Cardiac fibroblast (primary cell): Measurements from ENCODE around the gene ACTN3.
A peak's percentile ranks its signal among the peaks of the same experiment; 100 is the strongest.

Experiments
- DNase-seq, 2 donors: peaks; one replicate each; pipeline versions ENCODE4 v3.0.0 to v3.0.0-alpha.2; 2010; ENCODE audit warnings: low read depth in 2 of 2
- H3K4me3 ChIP-seq, 2 donors: replicated peaks in 1 of 2; 1 replicate in 1 of 2; 2 replicates in 1 of 2; pipeline ENCODE4 v1.5.1; 2011; ENCODE audit warnings: low read depth in 2 of 2, low read length in 2 of 2, mild to moderate bottlenecking in 2 of 2, moderate library complexity in 1 of 2
- CTCF ChIP-seq: IDR thresholded peaks from one replicate; pipeline ENCODE4 v1.5.1; 2011; ENCODE audit warnings: low read depth, mild to moderate bottlenecking, low read length, inconsistent platforms

The ACTN3 gene

DNA sequence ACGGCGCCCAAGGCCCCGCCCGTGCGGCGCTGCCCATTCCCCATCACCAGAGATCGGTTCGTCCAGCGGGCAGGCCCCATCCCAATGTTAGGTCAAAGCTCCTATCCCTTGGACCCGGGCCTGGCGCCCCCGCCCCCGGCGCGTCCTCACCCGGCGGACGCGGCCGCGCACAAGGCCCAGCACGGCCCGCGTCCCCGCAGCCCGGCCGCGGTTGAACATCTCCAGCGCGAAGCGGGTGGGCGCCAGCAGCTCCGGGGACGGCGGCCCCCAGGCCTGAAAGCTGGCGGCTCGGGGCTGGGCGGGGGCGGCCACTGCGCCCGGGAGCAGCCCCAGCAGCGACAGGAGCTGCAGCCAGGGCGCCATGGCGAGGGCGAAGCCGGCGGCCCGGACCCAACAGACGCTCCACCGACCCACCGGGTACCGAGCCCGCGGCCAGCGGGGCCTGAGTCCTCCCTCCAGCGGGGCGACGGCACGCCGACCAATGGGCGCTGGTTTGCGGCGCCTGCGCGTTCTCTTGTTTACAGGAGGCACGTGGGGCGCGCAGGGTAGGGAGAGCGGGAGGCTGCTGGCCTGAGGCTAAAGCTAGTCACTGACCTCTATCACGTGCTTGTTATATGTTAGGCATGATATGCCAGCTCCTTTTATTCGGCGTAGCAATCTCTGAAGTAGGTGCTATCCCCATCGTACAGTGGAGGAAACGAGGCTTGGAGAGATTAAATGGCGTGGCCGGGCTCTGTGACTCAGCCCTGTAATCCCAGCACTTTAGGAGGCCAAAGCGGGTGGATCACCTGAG is 21.6 kb downstream of the ACTN3 start, which contains the start of gene CTSF:
Gene CTSF, minus strand, starts transcription at position 483 of the 793 bp plus-strand sequence. Its CDS starts 120 bp downstream, at position 363.
- peak within 1 kb of the TSS; percentile 52 to 53 for H3K4me3 ChIP-seq
- peak; percentile 74 to 83 for DNase-seq
- TF ChIP-seq CTCF: no peak

GRCh38 chr11:66569076-66569475 is 22.4 kb downstream of the ACTN3 start:
- no peak overlapping the region for H3K4me3 ChIP-seq
- DNase-seq: no peak
- no peak for TF ChIP-seq CTCF

GRCh38 chr11:66570079-66570849 is 23.6 kb downstream of the ACTN3 start:
- H3K4me3 ChIP-seq: no peak overlapping the region
- TF ChIP-seq CTCF: no peak
- no peak for DNase-seq

- DNase-seq: no peak
- H3K4me3 ChIP-seq: no peak overlapping the region
- no peak for TF ChIP-seq CTCF
These were observed 24.1 kb downstream of the ACTN3 start for GRCh38 chr11:66570850-66571180.

DNA sequence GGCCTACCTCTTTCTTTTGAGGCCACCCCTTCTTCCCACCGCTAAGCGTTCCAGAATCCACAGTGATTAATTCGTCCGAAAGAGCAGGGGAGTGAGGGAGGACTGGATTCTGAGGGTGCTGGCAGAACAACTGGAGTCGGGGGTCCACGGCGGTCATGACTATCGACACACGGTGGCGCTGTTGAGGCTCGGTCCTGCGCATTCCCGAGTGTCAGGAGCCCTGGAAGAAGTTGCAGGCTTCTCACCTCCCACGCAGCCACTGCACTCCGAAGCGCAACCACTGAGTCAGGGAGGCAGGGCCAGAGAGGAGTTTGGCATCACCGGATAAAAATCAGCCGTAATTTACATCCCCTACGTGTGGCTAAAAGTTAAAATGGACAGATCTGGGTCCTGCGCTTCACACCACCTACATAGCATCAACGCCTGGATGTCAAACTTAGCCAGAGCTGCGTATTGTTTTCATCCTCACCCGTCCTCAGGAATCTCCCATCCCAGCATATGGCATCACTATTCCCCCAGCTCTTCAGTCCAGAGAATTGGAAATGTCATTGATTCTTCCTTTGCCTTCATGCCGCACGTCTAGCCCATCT is 32.4 kb downstream of the ACTN3 start:
- peak; percentile 84 for TF ChIP-seq CTCF
- DNase-seq: peak; percentile 79 to 83
- H3K4me3 ChIP-seq: no peak overlapping the region

- H3K4me3 ChIP-seq: no peak overlapping the region
- DNase-seq: peak; percentile 54 to 77
- TF ChIP-seq CTCF: no peak
These were observed 34.1 kb downstream of the ACTN3 start for GRCh38 chr11:66580803-66581202.
